Measurements from ENCODE around the gene RAD9A.

DNA sequence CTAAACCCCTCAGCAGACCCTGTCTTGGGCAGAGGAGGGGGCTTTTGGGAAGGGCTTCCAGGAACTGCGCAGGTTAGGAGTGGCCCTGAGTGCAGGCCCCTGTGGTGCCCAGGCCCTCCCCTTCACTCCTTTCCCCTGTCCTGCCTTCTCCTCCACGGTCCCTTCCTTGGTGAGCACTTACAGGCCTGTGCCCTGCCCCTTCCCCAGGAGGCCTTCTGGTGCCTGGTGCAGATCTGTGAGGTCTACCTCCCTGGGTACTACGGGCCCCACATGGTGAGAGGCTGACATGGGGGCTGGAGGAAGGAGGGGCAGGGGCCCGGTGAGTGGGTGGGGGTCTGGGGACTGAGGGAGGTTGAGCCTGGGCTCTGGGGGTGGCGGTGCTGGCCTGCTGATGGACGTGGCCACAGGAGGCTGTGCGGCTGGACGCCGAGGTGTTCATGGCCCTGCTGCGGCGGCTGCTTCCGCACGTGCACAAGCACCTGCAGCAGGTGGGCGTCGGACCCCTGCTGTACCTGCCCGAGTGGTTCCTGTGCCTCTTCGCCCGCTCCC, 14.7 kb downstream of the RAD9A start:
- TF ChIP-seq, protein P1, sequence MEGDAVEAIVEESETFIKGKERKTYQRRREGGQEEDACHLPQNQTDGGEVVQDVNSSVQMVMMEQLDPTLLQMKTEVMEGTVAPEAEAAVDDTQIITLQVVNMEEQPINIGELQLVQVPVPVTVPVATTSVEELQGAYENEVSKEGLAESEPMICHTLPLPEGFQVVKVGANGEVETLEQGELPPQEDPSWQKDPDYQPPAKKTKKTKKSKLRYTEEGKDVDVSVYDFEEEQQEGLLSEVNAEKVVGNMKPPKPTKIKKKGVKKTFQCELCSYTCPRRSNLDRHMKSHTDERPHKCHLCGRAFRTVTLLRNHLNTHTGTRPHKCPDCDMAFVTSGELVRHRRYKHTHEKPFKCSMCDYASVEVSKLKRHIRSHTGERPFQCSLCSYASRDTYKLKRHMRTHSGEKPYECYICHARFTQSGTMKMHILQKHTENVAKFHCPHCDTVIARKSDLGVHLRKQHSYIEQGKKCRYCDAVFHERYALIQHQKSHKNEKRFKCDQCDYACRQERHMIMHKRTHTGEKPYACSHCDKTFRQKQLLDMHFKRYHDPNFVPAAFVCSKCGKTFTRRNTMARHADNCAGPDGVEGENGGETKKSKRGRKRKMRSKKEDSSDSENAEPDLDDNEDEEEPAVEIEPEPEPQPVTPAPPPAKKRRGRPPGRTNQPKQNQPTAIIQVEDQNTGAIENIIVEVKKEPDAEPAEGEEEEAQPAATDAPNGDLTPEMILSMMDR (IDR thresholded peaks at IDR 0.05; ENCODE audit: insufficient read depth, low read depth, low read length) = no peak
- no peak for TF ChIP-seq EZH2 (IDR thresholded peaks at IDR 0.05; ENCODE audit: insufficient read depth, low read length)

All from astrocyte (in vitro differentiated cells and primary cell).